T-helper 1 cell (primary cell): Measurements from ENCODE around the gene STAP2.

ENCODE experiments used
- DNase-seq, 5 donors: peaks; one replicate each; pipeline ENCODE4 v3.0.0-alpha.2; 2012 to 2020
- total RNA-seq, 4 donors: gene quantifications; one replicate each; lab custom pipeline; 2026; lab: John Stamatoyannopoulos, UW

STAP2 gene, protein sequence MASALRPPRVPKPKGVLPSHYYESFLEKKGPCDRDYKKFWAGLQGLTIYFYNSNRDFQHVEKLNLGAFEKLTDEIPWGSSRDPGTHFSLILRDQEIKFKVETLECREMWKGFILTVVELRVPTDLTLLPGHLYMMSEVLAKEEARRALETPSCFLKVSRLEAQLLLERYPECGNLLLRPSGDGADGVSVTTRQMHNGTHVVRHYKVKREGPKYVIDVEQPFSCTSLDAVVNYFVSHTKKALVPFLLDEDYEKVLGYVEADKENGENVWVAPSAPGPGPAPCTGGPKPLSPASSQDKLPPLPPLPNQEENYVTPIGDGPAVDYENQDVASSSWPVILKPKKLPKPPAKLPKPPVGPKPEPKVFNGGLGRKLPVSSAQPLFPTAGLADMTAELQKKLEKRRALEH
- total RNA-seq, result 0.27 to 2.7 (median 0.74) reads per million in 4 donors

DNA sequence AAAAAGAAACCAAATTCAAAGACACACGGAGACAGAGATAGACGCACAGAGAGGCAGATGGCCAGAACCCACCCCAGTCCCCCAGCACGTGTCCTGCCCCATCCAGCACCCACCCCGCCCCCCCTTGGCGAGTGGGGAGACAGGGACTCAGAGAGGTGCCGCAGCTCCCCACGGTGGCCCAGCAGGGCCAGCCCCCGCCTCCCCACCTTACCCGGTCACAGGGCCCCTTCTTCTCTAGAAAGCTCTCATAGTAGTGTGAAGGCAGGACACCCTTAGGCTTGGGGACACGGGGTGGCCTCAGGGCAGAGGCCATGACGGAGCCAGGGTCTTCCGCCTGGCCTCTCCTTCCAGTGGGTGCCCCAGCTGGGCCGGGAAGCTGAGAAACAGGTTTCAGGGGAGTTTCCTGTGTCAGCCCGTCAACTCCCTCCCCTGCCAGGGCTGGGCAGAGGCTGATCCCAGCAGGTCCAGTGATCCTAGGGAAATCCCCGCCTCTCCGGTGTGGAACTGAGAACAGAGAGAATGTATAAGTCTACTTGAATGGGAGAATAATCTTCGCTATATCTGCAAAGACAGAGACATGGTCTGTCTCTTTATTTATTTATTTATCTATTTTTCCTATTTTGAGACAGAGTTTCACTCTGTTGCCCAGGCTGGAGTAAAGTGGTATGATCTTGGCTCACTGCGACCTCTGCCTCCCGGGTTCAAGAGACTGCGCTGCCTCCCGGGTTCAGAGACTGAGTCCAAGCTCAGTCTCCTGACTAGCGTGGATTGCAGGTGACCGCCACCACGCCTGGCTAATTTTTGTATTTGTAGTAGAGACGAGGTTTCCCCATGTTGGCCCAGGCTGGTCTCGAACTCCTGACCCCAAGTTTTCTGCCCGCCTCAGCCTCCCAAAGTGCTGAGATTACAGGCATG, at the start of gene STAP2:
Gene STAP2, minus strand, starts transcription at position 387 of the 915 bp plus-strand sequence. Its CDS starts 74 bp downstream, at position 313.
- DNase-seq, result peak in 1 of 5 donors; percentile 33

DNA sequence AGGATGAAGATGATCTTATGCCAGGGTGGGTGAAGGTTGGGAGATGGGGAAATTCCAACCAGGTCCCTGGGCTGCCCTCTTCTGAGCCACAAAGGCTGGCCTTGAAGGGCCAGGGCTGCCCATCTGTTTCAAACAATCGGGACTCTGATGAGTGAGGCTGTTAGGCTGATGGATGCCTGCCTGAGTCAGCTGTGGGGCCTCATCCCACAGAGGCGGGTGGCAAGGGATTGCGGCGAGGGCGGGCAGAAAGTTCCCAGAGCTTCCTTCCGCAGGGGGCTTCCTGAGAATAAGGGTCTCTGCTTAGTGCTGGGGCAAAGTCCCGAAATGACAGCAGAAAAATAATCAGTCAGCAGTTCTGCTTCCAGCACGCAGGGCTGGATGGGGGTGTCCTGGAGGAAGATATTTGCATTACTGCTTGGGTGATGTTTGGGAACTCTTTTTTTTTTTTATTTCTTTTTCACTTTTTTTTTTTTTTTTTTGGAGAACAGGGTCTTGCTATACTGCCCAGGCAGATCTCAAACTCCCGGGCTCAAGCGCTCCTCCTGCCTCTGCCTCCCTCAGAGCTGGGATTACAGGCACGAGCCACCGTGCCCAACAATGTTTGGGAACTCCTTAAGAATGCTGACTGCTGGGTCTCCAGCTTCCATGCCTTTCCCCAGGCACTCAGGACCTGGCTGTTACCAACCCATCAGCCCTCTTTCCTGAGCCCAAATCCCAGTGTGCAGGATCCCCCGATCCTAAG, 47.6 kb upstream of the STAP2 start:
- no peak for DNase-seq

GRCh38 chr19:4385291-4386040, 46.8 kb upstream of the STAP2 start:
- no peak for DNase-seq

DNA sequence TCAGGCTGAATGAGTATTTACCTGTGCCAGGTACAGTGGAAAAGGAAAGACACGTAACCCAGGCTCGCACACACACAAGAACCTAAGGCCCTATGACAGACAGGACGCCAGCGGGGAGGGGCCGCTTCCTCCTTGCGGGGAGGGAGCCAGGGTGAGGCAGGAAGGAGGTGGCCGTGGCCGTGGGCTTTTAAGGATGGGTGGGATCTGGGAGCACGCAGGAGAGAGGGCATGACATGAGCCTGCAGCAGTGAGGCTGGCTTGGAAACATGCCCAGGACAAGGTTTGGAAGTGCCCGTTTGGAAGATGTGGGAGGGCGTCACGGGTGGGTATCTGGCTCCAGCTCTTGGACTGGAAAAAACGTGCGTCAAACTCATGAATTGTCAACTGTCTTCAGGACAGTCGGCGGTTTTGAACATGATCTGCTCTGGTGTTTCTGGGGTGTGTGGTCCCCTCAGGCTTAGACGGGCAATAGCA, 41.7 kb upstream of the STAP2 start:
- DNase-seq, result peak; percentile 30 to 60 (median 50)

- no peak for DNase-seq
These were observed 41.0 kb upstream of the STAP2 start for GRCh38 chr19:4379383-4380253.

DNA sequence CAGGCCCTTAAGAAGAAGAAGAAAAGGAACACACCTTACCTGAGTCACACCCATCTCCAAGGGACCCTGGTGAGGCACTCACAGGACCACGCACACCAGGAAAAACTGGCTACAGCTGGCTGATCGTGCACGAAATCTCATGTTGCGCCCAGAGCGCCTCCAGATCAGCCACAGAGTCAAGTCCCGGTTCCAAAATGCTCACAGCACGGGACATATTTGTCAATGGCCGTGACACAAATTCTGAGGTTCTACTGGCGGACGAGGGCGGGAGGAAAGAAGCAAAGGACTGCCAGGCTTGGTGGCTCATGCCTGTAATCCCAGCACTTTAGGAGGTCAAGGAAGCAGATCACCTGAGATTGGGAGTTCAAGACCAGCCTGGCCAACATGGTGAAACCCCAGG, 40.3 kb upstream of the STAP2 start:
- no peak for DNase-seq

- DNase-seq, result no peak
These were observed 38.6 kb upstream of the STAP2 start for GRCh38 chr19:4376991-4377781.

GRCh38 chr19:4376671-4376990, 38.0 kb upstream of the STAP2 start:
- DNase-seq, result no peak

GRCh38 chr19:4376028-4376670, 37.5 kb upstream of the STAP2 start:
- no peak for DNase-seq

- DNase-seq, result no peak
These were observed 36.8 kb upstream of the STAP2 start for GRCh38 chr19:4375164-4376027.

DNA sequence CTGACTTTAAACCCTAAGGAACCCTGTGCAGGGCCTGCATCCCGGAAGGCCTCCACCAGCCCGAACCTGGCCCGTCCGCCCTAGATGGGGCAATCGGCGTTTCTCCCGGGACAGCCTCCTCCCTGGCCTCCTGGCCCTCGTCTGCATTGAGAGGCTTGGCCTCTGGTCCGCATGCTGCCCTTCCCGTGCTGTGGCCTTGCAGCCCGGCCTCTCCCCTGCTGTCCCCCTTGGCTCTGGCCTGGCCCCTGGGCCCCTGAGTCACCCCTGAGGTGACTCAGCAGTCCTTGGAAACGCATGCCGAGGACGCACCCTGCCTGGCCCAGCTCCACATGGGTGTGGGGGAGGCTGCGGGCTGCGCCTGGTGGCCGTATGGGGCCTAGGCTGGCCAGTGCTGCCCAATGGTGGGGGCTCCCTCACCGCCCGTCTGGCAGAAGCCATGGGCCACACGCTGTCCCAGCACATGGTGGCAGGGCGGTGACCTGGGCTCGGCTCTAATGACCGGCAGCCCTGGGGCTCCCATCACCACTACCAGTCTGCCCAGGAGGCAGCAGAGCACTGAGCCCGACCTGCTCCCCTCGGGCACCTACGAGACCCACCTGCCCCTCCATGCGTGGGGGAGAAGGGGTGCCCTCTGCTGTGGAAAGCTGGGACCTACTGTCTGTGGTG, 36.0 kb upstream of the STAP2 start:
- no peak for DNase-seq

GRCh38 chr19:4373601-4374497, 35.2 kb upstream of the STAP2 start:
- DNase-seq, result no peak

DNA sequence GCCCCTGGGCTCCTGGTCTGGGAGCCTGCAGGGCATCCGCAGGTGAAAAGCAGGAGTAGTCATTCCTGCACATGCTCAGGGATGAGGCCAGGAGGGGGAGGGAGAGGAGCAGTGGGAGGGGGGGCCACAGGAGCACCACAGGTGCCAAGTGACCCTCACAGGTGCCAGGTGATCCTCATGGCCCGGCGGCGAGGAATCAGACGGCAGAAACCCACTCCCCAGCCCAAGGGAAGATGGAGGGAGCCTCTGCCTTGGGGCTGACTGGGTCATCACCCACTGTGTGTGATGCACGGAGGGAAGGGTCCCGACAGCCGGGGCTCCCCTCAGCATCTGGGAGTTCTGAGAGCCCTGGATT, 34.4 kb upstream of the STAP2 start:
- DNase-seq, result no peak

- DNase-seq, result no peak
These were observed 33.8 kb upstream of the STAP2 start for GRCh38 chr19:4372165-4373012.

GRCh38 chr19:4371247-4372164, 32.9 kb upstream of the STAP2 start:
- DNase-seq, result no peak
